Activated T-cell treated with anti-CD3 and anti-CD28 coated beads for 24 hours (primary cell): ENCODE measurements around the gene NKAP.
A peak's percentile ranks its signal among the peaks of the same experiment; 100 is the strongest.
"Not testable (repeated sequence)": the region's sequence is repeated elsewhere in the genome, so short reads cannot be mapped to it uniquely, and the experiment has no call there.

Experiments used
- DNase-seq: peaks from one replicate; pipeline ENCODE4 v3.0.0-alpha.2; 2020; ENCODE audit warnings: low read depth

The NKAP gene

GRCh38 chrX:119935215-119935874 lies 8.2 kb downstream of the NKAP start:
- DNase-seq, result no peak

- not testable (repeated sequence) for DNase-seq
Observed at GRCh38 chrX:119922391-119922790, 21.2 kb downstream of the NKAP start.

DNA sequence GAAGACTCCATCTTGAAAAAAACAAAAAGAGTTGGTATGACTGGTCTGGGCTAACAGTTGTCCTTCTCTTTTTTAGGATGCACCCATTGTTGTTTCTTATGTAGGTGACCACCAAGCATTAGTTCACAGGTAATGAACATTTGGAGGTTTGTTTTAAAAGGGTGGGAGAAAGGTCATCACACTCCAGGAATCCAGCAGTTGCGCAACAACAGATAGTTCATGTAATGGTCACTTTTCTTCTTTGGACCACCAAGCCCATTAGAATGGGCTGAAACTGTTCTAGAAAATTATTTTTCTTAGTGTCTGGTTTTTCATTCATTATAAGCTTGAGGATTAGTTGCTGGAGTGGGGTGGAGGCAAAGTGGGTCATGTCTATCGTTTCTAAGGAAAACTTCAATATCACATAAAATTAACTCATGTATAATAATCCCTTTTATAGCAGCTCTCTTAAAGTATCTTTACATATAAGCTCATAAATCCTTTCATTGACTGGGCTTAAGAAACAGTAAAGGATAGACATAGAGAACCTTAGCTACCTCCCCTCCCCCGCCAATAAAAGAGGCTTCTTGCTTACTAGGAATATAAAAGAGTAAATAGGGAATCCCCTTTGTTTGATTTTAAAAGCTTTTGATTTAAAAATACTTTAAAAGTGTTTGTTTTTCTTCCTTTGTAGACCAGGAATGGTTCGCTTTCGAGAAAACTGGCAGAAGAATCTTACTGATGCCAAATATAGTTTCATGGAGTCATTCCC lies 23.5 kb downstream of the NKAP start:
- no peak for DNase-seq

DNA sequence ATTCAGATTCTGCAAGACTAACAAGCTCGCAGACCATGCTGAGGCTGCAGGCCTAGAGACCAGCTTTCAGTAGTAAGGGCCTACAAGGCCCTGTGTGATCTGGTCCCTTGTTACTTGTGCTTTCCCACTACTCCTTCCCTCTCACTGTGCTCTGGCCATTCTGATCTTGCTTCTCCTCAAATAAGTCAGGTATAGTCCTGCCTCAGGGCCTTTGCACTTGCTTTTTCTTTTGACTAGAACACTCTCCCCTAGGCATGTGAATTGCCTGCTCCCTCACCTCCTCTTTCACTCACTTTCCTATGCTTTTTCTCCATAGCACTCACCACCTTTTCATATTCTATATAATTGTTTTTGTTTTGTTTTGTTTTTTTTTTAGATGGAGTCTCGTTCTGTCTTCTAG lies 25.7 kb downstream of the NKAP start:
- no peak for DNase-seq

DNA sequence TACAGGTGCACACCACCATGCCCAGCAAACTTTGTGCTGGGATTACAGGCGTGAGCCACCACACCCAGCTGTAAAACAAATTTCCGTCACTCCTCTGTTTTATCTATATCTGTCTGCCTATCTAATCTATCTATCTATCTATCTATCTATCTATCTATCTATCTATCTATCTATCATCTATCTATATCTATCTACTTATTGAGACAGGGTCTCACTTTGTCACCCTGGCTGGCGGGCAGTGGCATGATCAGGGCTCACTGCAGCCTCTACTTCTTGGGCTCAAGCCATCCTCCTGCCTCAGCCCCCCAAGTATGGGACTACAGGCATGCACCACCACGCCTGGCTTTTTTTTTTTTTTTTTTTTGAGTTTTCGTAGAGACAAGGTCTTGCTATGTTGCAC lies 27.2 kb downstream of the NKAP start:
- DNase-seq, result no peak

- no peak for DNase-seq
Observed at GRCh38 chrX:119900976-119901375, 42.6 kb downstream of the NKAP start.

DNA sequence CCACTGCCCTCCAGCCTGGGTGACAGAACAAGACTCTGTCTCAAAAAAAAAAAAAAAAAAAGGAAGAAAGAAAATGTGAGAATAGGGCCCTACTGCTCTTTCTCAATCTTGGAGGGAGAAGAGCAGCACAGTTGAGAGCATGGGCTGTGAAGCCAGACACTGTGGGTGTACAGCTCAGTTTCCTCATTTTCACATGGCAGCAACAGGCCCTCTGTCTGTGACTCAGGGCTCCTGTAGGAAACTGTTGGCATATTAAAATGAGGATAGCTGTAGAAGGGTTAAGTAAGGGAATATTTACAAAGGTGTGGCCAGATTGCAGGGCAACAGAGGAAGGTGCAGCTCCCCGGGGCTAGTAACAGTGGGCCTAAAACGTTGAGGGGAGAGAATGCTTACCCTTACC lies 44.4 kb downstream of the NKAP start:
- no peak for DNase-seq

DNA sequence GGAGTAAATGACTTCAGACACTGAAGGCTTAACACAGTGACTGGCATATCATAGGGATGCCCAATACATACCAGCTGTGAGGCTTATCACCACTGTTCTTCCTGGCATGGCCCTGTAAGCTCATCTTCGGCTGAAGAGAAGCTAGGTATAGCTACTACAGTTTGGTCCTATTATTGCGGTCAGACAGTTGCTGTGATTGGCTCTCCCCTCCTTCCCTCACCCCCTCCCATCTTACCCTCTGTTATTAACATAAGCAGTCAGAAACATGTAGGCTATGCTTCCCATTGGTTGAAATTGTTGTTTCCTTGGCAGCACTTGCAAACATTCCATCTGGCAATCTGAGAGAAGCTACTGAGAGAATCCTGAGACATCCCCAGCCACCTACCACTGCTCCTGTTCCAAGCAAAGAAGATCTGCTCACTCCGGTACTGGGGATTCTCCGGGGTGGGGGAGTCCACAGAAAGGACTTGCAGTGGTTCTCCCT lies 47.7 kb downstream of the NKAP start, which contains the start of gene AKAP14:
TSS of gene AKAP14 (plus strand) at position 51 of the 484 bp plus-strand sequence. CDS start 7,331 bp downstream, outside the sequence.
- no peak for DNase-seq

DNA sequence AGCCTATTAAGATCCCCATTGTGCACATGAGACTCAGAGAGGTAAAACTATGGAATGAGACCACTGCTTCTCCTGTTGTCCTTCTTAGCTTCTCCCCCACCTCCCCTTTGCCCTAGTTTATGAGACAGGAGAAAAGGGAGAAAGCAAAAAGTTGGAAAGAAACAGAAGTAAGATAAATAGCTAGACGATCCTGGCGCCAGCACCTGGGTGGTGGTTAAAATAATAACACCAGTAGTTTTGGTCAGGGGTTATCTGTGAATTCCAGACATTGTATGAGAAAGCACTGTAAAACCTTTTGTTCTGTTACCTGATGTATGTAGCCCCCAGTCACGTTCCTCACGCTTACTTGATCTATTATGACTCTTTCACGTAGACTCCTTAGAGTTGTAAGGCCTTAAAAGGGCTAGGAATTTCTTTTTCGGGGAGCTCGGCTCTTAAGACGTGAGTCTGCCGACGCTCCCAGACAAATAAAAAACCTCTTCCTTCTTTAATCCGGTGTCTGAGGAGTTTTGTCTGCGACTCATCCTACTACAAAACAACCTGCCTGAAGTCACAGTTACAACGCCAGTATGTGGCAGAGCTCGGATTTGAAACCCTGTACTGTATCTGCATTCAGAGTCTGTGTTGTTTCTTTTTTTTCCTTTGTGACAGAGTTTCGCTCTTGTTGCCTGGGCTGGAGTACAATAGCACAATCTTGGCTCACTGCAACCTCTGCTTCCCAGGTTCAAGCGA lies 51.4 kb downstream of the NKAP start:
- not testable (repeated sequence) for DNase-seq

DNA sequence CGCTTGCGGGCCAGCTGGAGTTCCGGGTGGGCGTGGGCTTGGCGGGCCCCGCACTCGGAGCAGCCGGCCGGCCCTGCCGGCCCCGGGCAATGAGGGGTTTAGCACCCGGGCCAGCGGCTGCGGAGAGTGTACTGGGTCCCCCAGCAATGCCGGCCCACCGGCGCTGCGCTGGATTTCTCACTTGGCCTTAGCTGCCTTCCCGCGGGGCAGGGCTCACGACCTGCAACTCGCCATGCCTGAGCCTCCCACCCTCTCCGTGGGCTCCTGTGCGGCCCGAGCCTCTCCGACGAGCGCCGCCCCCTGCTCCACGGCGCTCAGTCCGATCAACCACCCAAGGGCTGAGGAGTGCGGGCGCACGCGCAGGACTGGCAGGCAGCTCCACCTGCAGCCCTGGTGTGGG lies 52.9 kb downstream of the NKAP start:
- DNase-seq, result not testable (repeated sequence)

DNA sequence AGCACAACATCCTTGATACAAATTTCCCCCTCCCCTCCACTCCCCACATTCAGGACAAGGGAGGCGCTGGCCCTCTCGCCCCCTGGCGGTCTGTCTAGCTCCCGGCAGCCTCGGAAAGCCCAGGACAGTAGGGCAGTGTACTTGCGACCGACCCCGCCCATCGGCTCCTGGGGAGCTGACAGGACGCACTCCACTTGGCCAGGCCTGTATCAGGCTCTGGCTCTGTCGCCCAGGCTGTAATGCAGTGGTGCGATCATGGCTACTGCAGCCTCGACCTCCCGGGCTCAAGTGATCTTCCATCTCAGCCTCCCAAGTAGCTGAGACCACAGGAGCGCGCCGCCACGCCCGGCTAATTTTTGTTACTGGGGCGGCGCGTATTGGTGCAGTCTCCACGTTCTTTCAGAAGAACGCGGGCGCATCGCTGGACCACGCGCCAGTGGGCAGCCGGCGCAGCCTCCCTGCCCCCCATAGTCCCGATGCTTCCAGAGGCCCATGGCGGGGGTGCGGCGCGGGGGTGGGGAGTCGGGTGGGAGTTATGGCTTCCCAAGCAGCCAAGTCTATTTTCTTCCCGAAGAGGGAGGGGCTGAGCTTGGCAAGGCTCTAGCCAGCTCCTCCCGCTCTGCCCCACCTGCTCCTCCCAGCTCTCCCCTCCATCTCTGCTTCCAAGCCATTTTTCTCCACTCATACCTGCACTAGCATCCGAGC lies 55.7 kb downstream of the NKAP start:
- peak; percentile 30 for DNase-seq

DNA sequence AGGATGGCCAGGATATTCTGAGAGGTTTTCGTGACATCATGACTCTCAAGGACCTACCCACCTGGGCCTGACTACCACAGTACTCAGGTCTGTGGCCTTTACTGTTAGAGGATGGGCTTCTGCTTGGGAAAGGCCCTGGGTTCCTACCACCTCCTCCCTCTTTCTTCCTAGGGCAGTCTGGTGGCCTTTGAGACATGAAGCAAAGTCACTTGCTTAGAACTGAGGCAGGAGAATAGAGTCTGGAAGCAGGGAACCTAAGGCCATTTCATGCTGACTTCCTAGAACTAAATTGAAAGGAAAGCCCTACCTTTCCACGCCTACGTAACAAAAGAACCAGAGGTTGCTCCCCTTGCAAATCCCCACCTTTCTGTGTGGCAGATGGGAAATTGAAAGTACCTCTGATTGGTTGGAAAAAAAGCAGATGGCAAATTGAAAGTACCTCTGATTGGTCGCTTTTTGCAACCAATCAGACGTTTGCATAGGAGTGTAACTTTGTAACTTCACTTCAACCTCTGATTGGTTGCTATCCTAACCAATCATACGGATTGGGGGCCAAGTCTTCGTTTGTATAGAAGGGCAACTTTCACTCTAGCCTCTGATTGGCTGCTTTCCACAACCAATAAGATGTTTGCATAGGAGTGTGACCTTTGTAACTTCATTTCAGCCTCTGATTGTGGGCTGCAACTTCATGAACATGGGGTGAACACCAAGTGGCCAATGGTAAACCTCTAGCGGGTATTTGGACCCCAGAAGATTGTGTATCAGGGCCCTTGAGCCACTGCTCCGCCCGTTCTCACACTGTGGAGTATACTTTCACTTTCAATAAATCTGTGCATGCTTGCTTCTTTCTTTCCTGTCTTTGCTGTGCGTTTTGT lies 57.8 kb downstream of the NKAP start:
- no peak for DNase-seq

GRCh38 chrX:119880552-119881437 lies 62.8 kb downstream of the NKAP start:
- DNase-seq, result no peak

DNA sequence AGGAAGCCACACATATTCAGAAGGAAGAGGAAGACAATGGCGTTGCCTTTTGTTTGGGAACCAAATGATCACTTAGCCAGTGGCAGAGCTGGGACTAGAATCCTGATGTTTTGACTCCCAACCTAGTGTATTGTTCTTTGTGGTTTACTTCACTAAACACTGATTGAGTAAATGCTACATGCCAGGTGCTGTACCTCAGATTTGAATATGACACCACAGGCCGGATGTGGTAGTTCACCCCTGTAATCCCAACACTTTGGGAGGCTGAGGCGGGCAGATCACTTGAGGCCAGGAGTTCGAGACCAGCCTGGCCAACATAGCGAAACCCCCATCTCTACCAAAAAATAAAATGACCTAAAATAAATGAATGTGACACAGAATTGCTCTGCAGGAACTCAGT lies 63.5 kb downstream of the NKAP start:
- DNase-seq, result no peak

DNA sequence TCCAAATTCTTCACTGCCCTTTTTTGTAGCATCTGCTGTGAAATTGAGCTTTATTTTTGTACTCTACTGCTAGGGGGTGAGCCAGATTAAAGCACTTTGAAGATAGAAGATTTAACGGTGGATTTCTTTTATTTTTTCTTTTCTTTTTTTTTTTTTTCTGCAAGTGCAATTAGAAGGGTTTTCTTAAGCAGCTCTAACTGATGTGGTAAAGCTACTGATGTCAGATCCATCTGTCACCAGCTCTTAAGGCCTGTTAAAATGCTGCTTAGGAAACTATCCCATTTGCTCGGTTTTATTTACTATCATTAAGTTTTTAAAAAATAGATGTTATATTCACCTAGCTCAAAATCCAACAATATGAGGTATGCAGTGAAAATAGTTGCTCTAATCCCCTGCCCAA lies 64.8 kb downstream of the NKAP start:
- DNase-seq, result no peak

- peak; percentile 73 for DNase-seq
Observed at GRCh38 chrX:119871599-119872395, 71.8 kb downstream of the NKAP start, which contains the start of the genes NDUFA1 and RNF113A. NDUFA1 (plus strand) TSS chrX:119871832; CDS start chrX:119871912, 80 bp downstream. RNF113A (minus strand) TSS chrX:119871733; CDS start chrX:119871613, 120 bp downstream.

- DNase-seq, result no peak
Observed at GRCh38 chrX:119871245-119871598, 72.3 kb downstream of the NKAP start.
